ENCODE data around the gene MGAT4A.

DNA sequence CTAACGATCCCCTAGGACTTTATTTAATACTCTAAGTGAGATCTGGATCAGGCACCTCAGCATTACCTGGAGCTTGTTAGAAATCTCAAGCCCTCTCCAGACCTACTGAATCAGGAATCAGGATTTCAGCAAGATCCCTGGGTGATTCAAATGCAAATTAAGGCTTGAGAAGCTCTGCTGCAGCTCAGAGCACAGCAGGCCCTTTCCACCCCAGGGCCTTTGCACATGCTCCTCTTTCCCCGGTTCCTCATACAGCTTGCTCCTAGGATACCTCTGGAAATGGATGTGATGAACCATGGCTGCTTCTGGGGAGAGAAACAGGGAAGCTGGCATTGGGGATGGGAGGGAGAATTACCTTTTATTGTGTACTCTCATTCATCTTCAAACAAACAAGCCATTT, 40.3 kb upstream of the MGAT4A start:
- TF ChIP-seq POLR2A (IDR thresholded peaks at IDR 0.05), result no peak
- TF ChIP-seq, protein P1, sequence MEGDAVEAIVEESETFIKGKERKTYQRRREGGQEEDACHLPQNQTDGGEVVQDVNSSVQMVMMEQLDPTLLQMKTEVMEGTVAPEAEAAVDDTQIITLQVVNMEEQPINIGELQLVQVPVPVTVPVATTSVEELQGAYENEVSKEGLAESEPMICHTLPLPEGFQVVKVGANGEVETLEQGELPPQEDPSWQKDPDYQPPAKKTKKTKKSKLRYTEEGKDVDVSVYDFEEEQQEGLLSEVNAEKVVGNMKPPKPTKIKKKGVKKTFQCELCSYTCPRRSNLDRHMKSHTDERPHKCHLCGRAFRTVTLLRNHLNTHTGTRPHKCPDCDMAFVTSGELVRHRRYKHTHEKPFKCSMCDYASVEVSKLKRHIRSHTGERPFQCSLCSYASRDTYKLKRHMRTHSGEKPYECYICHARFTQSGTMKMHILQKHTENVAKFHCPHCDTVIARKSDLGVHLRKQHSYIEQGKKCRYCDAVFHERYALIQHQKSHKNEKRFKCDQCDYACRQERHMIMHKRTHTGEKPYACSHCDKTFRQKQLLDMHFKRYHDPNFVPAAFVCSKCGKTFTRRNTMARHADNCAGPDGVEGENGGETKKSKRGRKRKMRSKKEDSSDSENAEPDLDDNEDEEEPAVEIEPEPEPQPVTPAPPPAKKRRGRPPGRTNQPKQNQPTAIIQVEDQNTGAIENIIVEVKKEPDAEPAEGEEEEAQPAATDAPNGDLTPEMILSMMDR (IDR thresholded peaks at IDR 0.05), result no peak

Data from esophagus squamous epithelium (tissue), 4 donors.